HepG2 (cell line): Measurements from ENCODE around the gene CTRL. TPM values are rescaled to one million over a fixed set of nuclear protein-coding genes. Genes with fewer than 3 reads are reported as not detected.

Source experiments
- ARNT2 ChIP-seq: sonication (generic); formaldehyde crosslinking; IDR thresholded peaks from 2 replicates; pipeline ENCODE4 v1.8.0; 2022; ENCODE audit warnings: mild to moderate bottlenecking, low read depth, missing genetic modification reagents, moderate library complexity
- CBFB ChIP-seq: sonication (generic); formaldehyde crosslinking; IDR thresholded peaks from 2 replicates; pipeline ENCODE4 v1.4.0; 2020; ENCODE audit warnings: missing genetic modification reagents
- CENPT ChIP-seq: sonication (generic); formaldehyde crosslinking; IDR thresholded peaks from 2 replicates; pipeline ENCODE4 v1.8.0; 2022; ENCODE audit warnings: low read depth, mild to moderate bottlenecking, moderate library complexity, missing genetic modification reagents
- HNF4G ChIP-seq, 2 experiments: sonication (generic) in 1 of 2; formaldehyde crosslinking in 1 of 2; IDR thresholded peaks; 2 replicates each; pipeline versions ENCODE4 v1.4.0 to v1.6.1; 2011 to 2020; ENCODE audit warnings: borderline replicate concordance in 2 of 2, low read depth in 2 of 2, mild to moderate bottlenecking in 2 of 2, low read length in 1 of 2, missing genetic modification reagents in 1 of 2, moderate library complexity in 1 of 2
- MAFK ChIP-seq, 2 experiments: IDR thresholded peaks in 1 of 2; conservative IDR thresholded peaks in 1 of 2; 2 replicates each; pipeline ENCODE4 v1.6.1; 2011; ENCODE audit warnings: improper control_type of control experiment in 2 of 2, low read length in 2 of 2
- PCBP2 ChIP-seq: fragments of 200-400 bp; formaldehyde crosslinking; optimal IDR thresholded peaks from 2 replicates; pipeline ENCODE3; 2018; ENCODE audit warnings: low read length, low read depth; ENCODE audit not compliant: poor library complexity, severe bottlenecking
- PHF5A ChIP-seq: IDR thresholded peaks from one replicate; pipeline ENCODE4 v1.6.1; 2018; ENCODE audit warnings: low read depth, missing genetic modification reagents; ENCODE audit not compliant: unreplicated experiment
- PRMT3 ChIP-seq: sonication (generic); formaldehyde crosslinking; IDR thresholded peaks from 2 replicates; pipeline ENCODE4 v1.8.1; 2022; ENCODE audit warnings: low read depth, mild to moderate bottlenecking, moderate library complexity, missing genetic modification reagents, borderline replicate concordance
- SETDB1 ChIP-seq: sonication (generic); formaldehyde crosslinking; IDR thresholded peaks from 2 replicates; pipeline ENCODE4 v1.5.1; 2020; ENCODE audit warnings: missing genetic modification reagents, mild to moderate bottlenecking, borderline replicate concordance
- SRSF4 ChIP-seq: fragments of 200-400 bp; formaldehyde crosslinking; IDR thresholded peaks from one replicate; pipeline ENCODE4 v1.6.1; 2018; ENCODE audit warnings: mild to moderate bottlenecking, low read depth, low read length, moderate library complexity; ENCODE audit not compliant: poor library complexity, severe bottlenecking
- TARDBP ChIP-seq: sonication (generic); formaldehyde crosslinking; IDR thresholded peaks from 2 replicates; pipeline ENCODE4 v1.8.0; 2022; ENCODE audit warnings: mild to moderate bottlenecking, missing genetic modification reagents
- TOE1 ChIP-seq: sonication (generic); formaldehyde crosslinking; IDR thresholded peaks from 2 replicates; pipeline ENCODE4 v1.4.0; 2020; ENCODE audit warnings: mild to moderate bottlenecking, missing genetic modification reagents
- ZBTB42 ChIP-seq: sonication (generic); formaldehyde crosslinking; IDR thresholded peaks from 2 replicates; pipeline ENCODE4 v1.5.0; 2020; ENCODE audit warnings: mild to moderate bottlenecking, missing genetic modification reagents
- ZMYM2 ChIP-seq: sonication (generic); formaldehyde crosslinking; IDR thresholded peaks from 2 replicates; pipeline ENCODE4 v1.8.0; 2022; ENCODE audit warnings: mild to moderate bottlenecking, missing genetic modification reagents
- ZNF282 ChIP-seq: fragments of 450-650 bp; IDR thresholded peaks from 2 replicates; pipeline ENCODE4 v1.6.1; 2018; ENCODE audit not compliant: partially characterized antibody
- ZNF674 ChIP-seq: sonication (generic); formaldehyde crosslinking; IDR thresholded peaks from 2 replicates; pipeline ENCODE4 v1.5.0; 2020; ENCODE audit warnings: low read depth, mild to moderate bottlenecking, missing genetic modification reagents
- ZSCAN21 ChIP-seq: sonication (generic); formaldehyde crosslinking; IDR thresholded peaks from 2 replicates; pipeline ENCODE4 v1.8.0; 2022; ENCODE audit warnings: mild to moderate bottlenecking, missing genetic modification reagents, moderate library complexity, borderline replicate concordance
- polyA plus RNA-seq, 8 experiments: library from polyadenylated mRNA; depleted of rRNA in 3 of 8; stranded (reverse) in 7 of 8; unstranded in 1 of 8; fragments of >200 nt; fragmentation: Illumina TruSeq in 4 of 8; extraction: Trizol in 4 of 8; gene quantifications; 2 replicates each; pipeline versions ENCODE4 v1.2.1 to v1.2.3, GENCODE V29; 2011 to 2016; ENCODE audit warnings: low read depth in 4 of 8, missing spikeins in 1 of 8, mixed read lengths in 1 of 8; ENCODE audit not compliant: insufficient read depth in 1 of 8
- total RNA-seq, 5 experiments: library from RNA; depleted of rRNA; stranded (reverse); fragments of >200 nt; fragmentation: Illumina TruSeq; extraction: Trizol; gene quantifications; 2 replicates each; pipeline ENCODE4 v1.2.3, GENCODE V29; 2016; ENCODE audit warnings: low read depth in 1 of 5
- TF ChIP-seq, protein P1 (sequence below): sonication (generic); formaldehyde crosslinking; conservative IDR thresholded peaks from 2 replicates; pipeline ENCODE4 v1.4.0; 2020; ENCODE audit warnings: missing genetic modification reagents
- TF ChIP-seq, protein P2 (sequence below): sonication (generic); formaldehyde crosslinking; IDR thresholded peaks from 2 replicates; pipeline ENCODE4 v1.4.0; 2020; ENCODE audit warnings: mild to moderate bottlenecking, missing genetic modification reagents
- TF ChIP-seq, protein P3 (sequence below): sonication (generic); formaldehyde crosslinking; IDR thresholded peaks from 2 replicates; pipeline ENCODE4 v1.4.0; 2020; ENCODE audit warnings: mild to moderate bottlenecking, missing genetic modification reagents
- TF ChIP-seq, protein P4 (sequence below): sonication (generic); formaldehyde crosslinking; IDR thresholded peaks from 2 replicates; pipeline ENCODE4 v1.8.0; 2022; ENCODE audit warnings: missing genetic modification reagents, mild to moderate bottlenecking, borderline replicate concordance
- TF ChIP-seq, protein P5 (sequence below): sonication (generic); formaldehyde crosslinking; conservative IDR thresholded peaks from 2 replicates; pipeline ENCODE4 v1.5.0; 2020; ENCODE audit warnings: missing genetic modification reagents

CTRL gene
- total and polyA plus RNA-seq, 2 of the 13 experiments (the other 11 are each of a cell fraction or from before 2014, with no cell fraction given), result 1.9 to 2.7 TPM

DNA sequence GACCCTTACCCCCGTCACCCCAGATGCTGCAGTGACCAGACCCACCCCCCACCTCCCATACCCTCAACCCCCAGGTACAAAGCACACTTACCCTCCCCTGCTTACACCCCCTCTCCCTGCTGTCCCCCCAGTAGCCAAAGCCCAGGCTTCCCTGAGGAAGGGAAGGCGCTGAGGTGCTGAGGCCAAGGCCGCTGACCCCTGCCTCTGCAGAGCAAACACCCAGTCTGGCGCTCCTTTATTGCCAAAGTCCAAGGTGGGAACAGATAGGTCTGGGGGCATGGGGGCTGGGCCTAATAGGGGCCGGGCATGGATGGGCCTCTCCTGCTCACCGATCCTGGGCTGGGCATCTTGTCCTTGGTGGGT is 11.6 kb upstream of the CTRL start (continued):
- TF ChIP-seq, protein P1, sequence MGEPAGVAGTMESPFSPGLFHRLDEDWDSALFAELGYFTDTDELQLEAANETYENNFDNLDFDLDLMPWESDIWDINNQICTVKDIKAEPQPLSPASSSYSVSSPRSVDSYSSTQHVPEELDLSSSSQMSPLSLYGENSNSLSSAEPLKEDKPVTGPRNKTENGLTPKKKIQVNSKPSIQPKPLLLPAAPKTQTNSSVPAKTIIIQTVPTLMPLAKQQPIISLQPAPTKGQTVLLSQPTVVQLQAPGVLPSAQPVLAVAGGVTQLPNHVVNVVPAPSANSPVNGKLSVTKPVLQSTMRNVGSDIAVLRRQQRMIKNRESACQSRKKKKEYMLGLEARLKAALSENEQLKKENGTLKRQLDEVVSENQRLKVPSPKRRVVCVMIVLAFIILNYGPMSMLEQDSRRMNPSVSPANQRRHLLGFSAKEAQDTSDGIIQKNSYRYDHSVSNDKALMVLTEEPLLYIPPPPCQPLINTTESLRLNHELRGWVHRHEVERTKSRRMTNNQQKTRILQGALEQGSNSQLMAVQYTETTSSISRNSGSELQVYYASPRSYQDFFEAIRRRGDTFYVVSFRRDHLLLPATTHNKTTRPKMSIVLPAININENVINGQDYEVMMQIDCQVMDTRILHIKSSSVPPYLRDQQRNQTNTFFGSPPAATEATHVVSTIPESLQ, result no peak
- peak; percentile 96 for TF ChIP-seq HNF4G (IDR thresholded peaks at IDR 0.05; ENCODE audit: borderline replicate concordance, low read depth, low read length)
- TF ChIP-seq HNF4G (CRISPR knock-in tag; IDR thresholded peaks at IDR 0.05; ENCODE audit: borderline replicate concordance, low read depth), result peak; percentile 93
- no peak for TF ChIP-seq SRSF4
- peak; percentile 51; the same call in 1 of the 2 replicates for TF ChIP-seq ZSCAN21
- TF ChIP-seq TOE1 (CRISPR knock-in tag), result no peak
- no peak for TF ChIP-seq CENPT (CRISPR knock-in tag)
- peak; percentile 78; the same call in 1 of the 2 replicates for TF ChIP-seq ZBTB42 (CRISPR knock-in tag)
- TF ChIP-seq PCBP2, result peak; percentile 81
- no peak for TF ChIP-seq MAFK (conservative IDR thresholded peaks at IDR 0.05 in 1 of 2, IDR thresholded peaks at IDR 0.05 in 1 of 2; ENCODE audit: low read length in 2 of 2)
- TF ChIP-seq ZNF674, result no peak; the same call in 1 of the 2 replicates
- TF ChIP-seq, protein P2, sequence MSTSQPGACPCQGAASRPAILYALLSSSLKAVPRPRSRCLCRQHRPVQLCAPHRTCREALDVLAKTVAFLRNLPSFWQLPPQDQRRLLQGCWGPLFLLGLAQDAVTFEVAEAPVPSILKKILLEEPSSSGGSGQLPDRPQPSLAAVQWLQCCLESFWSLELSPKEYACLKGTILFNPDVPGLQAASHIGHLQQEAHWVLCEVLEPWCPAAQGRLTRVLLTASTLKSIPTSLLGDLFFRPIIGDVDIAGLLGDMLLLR (CRISPR knock-in tag), result 0 out of 2 replicates have a peak, but pooled peaks have one; percentile 13
- TF ChIP-seq PRMT3 (CRISPR knock-in tag), result no peak; the same call in 1 of the 2 replicates
- TF ChIP-seq, protein P3, sequence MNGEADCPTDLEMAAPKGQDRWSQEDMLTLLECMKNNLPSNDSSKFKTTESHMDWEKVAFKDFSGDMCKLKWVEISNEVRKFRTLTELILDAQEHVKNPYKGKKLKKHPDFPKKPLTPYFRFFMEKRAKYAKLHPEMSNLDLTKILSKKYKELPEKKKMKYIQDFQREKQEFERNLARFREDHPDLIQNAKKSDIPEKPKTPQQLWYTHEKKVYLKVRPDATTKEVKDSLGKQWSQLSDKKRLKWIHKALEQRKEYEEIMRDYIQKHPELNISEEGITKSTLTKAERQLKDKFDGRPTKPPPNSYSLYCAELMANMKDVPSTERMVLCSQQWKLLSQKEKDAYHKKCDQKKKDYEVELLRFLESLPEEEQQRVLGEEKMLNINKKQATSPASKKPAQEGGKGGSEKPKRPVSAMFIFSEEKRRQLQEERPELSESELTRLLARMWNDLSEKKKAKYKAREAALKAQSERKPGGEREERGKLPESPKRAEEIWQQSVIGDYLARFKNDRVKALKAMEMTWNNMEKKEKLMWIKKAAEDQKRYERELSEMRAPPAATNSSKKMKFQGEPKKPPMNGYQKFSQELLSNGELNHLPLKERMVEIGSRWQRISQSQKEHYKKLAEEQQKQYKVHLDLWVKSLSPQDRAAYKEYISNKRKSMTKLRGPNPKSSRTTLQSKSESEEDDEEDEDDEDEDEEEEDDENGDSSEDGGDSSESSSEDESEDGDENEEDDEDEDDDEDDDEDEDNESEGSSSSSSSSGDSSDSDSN, result no peak
- TF ChIP-seq SETDB1 (CRISPR knock-in tag), result no peak
- TF ChIP-seq, protein P4, sequence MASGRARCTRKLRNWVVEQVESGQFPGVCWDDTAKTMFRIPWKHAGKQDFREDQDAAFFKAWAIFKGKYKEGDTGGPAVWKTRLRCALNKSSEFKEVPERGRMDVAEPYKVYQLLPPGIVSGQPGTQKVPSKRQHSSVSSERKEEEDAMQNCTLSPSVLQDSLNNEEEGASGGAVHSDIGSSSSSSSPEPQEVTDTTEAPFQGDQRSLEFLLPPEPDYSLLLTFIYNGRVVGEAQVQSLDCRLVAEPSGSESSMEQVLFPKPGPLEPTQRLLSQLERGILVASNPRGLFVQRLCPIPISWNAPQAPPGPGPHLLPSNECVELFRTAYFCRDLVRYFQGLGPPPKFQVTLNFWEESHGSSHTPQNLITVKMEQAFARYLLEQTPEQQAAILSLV (CRISPR knock-in tag), result no peak
- TF ChIP-seq ZMYM2 (CRISPR knock-in tag), result peak; percentile 65; the same call in 1 of the 2 replicates
- no peak for TF ChIP-seq ZNF282
- peak; percentile 82; the same call in 1 of the 2 replicates for TF ChIP-seq TARDBP (CRISPR knock-in tag)
- TF ChIP-seq PHF5A, result peak; percentile 23
- TF ChIP-seq ARNT2, result no peak
- TF ChIP-seq CBFB (CRISPR knock-in tag), result no peak
- TF ChIP-seq, protein P5, sequence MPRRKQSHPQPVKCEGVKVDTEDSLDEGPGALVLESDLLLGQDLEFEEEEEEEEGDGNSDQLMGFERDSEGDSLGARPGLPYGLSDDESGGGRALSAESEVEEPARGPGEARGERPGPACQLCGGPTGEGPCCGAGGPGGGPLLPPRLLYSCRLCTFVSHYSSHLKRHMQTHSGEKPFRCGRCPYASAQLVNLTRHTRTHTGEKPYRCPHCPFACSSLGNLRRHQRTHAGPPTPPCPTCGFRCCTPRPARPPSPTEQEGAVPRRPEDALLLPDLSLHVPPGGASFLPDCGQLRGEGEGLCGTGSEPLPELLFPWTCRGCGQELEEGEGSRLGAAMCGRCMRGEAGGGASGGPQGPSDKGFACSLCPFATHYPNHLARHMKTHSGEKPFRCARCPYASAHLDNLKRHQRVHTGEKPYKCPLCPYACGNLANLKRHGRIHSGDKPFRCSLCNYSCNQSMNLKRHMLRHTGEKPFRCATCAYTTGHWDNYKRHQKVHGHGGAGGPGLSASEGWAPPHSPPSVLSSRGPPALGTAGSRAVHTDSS, result no peak
